A673 (cell line): ENCODE data around the gene NUDT21.

Source experiments
- CTCF ChIP-seq: fragments of 300-800, 200-600 bp; sonication (generic); conservative IDR thresholded peaks from 2 replicates; pipeline ENCODE4 v1.5.1; 2017; ENCODE audit warnings: low read depth, mild to moderate bottlenecking, antibody characterized with exemption, low read length, moderate library complexity, mixed read lengths
- EZH2 ChIP-seq: fragments of 200-600 bp; sonication (generic); IDR thresholded peaks from 2 replicates; pipeline ENCODE4 v1.6.1; 2017; ENCODE audit warnings: borderline replicate concordance, low read depth, mild to moderate bottlenecking, mixed read lengths, antibody characterized with exemption, low read length; ENCODE audit not compliant: poor library complexity, severe bottlenecking

GRCh38 chr16:56493126-56493525 is 42.0 kb upstream of the NUDT21 start:
- no peak for TF ChIP-seq CTCF
- TF ChIP-seq EZH2, result no peak
